EH (cell line): Measurements from ENCODE around the gene DDX1.

ENCODE experiments used
- DNase-seq: peaks from one replicate; pipeline ENCODE4 v3.0.0-alpha.2; 2015; ENCODE audit warnings: low read depth

The DDX1 gene

DNA sequence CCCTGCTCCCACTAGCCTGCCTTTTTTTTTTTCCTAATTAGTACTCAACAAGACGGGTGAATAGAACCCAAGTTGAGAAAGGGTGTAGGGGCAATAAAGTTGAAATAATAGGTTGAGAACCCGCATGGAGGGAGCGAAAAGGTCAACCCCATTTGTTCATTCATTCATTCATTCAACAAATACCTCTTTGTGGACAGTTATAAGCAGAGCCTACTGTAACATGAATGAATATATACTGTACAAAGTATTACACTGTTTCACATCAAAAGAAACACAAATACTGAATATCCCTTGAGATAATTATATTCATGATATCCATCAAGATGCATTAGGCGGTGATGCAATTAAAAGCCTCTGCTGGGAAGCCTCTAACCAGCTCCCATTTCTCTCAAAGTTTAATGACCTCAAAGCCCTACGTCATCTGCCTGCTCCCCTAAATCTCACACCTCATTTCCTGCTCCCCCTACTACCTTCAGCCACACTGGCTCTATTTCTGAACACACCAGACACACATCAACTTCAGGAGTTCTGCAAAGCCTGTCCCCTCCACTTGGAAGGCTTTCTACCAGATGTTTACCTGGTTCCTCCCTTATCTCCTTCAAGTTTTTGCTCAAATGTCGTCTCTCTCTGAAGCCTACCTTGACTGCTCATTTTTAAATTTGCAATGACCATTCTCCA is 29.2 kb upstream of the DDX1 start:
- DNase-seq = no peak

DNA sequence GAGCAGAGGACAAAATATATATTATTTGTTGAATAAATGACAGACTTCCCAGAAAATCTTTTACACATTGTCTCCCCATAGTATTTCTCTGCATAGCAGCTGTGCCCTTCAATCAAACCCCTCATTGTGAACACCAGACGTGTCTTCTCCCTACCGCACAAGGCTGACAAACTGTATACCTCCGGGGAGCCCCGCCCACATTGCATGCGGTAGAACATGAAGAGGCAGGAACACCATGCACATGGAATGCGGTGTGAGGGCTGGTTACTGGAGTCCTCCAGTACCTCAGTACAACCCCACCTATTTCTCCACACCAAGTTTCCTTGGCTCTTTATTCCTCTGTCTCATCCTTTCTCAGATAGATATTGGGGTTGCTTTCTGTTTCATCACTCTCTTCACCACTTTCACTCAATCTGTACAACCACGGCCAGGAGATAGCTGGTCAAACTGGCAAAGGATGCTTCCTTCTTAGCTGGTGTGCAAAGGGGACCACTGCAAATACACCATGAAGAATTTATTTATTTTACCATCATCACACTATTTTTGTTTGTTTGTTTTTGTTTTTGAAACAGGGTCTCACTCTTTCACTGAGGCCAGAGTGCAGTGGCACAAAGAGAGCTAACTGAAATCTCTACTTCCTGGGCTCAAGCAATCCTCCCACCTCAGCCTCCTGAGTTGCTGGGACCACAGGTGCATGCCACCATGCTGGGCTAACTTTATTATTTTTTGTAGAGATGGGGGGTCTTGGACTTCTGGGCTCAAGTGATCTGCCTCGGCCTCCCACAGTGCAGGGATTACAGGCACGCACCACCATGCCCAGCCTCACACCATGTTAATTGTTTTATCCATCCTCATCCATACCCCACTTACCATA is 28.2 kb upstream of the DDX1 start:
- no peak for DNase-seq

DNA sequence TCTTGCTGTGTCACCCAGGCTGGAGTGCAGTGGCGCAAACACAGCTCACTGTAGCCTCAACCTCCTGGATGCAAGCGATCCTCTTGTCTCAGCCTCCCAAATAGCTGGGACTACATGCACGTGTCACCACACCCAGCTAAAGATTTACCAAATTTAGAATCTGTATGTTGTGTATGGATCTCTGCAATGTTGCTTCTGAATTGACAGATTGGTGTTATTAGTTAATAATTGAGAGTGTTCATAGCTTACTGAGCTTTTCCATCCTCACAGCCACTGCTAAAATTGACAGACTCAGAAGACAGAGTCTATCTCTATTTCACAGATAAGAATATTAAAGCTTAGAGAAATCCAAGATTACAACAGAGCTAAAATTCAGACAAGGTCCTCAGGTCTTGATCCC is 26.3 kb upstream of the DDX1 start:
- DNase-seq = no peak

DNA sequence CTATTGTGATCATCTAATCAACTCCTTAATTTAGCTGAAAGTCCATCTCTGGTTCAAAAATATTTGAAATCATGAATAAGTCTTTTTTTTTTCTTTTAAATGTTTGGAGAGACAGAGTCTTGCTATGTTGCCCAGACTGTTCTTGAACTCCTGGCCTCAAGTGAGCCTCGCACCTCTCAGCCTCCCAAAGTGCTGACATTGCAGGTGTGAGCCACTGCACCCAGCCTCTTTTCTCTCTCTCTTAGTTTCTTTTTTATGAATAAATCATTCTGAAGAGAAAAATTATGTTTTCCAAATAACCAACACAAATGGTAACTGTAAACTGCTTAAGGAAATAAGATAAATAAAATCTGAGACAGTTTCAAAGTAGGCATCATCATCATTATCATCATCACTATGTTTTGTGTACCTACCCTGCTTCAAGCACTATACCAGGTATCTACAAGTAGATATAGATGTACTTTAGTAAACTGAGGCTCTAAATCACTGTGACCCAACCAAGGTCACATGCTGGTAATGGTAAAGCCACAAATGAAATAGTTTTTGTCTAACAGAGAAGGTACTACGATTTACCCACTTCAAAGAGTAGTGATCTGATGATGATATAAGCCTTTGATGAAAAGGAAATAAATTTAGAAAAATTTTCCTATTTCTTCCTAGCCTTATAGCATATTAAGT is 25.5 kb upstream of the DDX1 start:
- DNase-seq = no peak

DNA sequence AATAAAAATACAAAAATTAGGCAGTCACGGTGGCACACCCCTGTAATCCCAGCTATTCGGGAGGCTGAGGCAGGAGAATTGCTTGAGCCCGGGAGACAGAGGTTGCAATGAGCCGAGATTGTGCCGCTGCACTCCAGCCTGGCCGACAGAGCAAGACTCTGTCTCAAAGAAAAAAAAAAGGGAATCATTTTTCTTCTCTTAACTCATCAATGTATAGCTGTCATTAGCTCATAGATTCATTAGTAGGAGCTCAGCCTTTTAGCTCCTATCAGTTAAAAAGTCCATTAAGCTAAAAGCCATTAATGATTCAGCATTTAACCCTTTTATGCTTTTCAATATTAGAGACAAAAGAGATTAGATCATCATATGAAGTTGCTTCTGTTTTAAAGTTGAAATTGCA is 24.8 kb upstream of the DDX1 start:
- no peak for DNase-seq

DNA sequence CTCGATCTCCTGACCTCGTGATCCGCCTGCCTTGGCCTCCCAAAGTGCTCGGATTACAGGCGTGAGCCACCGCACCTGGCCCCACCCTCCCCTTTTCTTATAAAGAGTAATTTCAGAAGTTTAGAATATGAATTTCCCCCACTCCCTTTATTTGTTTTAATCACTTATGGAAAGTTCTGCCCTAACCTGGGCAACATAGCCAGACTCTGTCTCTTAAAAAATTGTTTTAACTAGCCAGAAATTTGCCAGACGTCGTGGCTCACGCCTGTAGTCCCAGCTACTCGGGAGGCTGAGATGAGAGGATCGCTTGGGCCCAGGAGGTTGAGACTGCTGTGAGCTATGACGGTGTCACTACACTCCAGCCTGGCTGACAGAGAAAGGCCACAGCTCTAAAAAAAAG is 22.8 kb upstream of the DDX1 start:
- DNase-seq = no peak

DNA sequence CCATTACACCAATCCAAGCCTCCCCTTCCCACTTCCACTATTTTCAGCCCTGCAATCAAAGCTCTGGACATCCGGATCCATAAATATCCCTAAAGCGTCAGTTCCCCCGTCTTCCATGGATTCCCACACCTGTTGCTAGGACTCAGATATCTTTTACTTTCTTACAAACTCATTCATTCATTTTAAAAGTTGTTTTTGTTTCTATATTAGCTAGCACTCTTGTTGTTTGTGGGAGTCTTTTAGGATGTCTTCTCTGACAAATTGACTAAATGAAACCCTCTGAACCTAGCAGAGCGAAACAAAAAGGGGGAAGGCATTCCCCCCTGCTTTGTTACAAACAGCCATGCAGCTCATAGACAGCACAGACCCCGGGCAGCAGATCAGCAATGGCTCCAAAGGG is 21.6 kb upstream of the DDX1 start:
- DNase-seq = no peak

DNA sequence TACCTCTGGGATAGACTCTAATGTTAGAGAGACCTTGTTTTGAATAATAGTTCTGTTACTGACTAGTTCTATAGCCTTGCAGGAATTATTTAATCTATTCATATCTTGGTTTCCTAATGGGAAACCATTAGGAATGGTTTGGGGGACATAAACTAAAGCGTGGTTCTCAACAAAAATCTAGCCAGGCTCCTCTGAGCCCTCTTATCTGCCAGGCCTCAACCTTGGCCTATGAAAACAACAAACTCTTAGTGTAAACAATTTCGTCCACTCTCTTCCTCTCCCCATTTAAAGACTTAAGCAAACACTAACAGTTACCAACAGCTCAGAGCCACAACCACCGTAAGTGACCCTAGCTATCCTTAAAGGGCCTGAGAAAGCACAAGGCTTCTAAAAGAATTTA is 19.9 kb upstream of the DDX1 start:
- no peak for DNase-seq

DNA sequence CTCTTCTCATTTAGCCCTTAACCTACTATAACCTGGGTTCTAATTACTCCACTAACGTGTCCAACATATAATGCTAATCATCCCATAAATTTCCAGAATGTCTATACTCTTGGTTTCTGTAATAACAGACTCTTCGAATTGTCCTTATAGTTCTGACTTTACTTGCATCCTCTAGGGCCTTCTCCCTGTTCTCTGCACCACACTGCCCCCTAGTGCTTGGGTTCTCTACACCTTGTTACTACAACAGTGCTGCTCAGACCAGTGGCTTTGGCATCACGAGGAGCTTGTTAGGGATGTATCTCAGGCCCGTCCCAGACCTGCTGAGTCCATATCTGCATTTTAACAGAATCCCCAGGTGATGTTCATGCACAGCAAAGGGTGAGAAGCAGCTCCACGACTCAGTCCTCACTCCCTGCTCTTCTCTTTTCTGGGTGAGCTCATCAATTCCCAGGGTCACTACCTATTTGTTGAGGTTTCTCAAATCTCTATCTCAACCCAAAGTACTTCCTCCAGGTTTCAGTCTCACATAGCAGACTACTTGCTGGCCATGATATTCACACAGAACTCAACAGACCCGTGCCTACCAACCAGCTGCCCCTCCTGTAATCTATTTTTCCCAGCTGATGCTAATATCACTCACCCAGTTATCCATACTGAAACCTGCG is 14.5 kb upstream of the DDX1 start:
- peak; percentile 81 for DNase-seq

DNA sequence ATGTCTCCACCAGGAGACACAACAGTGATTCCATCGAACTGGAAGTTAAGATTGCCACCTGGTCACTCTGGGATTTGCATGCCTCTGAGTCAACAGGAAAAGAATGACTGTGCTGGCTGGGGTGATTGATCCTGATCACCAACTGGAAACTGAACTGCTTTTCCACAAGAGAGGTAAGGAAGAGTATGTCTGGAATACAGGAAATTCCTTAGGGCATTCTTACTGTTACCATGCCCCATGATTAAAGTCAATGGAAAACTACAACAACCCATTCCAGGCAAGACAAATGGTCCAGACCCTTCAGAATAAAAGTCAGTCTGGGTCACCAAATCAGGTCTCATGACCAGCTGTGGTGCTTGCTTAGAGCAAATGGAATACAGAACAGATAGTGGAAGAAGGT is 12.0 kb upstream of the DDX1 start:
- DNase-seq = peak; percentile 7

DNA sequence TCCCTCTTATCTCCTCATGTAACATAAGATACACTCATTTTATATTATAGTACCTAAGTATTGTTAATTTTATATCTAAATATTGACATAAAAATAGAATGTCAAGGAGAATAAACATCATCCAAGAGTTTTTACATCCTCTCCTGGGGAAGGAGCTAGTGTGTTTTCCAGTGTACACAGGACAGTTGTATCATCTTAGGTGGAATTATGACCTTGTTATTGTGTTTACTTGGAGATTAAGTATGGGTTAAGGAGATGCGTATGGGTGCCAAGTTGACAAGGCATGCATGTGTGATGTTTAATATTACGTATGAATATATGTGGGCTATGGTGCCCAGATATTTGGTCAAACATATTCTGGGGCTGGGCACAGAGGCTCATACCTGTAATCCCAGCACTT is 11.2 kb upstream of the DDX1 start:
- no peak for DNase-seq

DNA sequence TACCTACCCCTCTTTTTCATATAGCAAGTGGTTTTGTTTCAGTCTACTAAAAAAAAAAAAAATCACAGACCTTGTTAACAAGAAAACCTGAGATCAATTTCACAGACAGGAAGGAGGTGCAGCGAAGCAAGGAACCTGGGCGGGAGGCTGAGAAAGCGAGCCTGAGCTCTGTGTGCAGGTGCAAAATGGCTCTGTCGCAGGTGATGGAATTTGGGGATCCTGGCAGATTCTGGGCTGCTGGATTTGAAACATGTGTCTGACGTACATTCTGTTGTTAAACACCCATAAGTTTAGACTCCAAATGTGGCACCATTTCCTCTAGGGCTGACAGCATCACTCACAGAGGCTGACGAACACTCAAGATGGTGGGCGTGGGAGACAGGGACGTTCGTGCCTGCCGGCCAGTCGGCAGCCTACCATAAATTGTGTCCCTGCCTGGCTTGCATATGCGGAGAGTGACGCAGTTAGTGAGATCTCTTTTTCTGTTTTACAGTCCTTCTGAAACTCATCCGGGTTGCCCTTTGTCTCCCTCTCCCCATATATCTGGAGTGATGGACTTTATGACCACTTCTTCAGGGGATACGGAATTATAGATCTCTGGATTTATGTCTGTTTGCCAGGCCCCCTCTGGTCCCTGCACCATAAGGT is 8.8 kb upstream of the DDX1 start:
- peak; percentile 9 for DNase-seq

DNA sequence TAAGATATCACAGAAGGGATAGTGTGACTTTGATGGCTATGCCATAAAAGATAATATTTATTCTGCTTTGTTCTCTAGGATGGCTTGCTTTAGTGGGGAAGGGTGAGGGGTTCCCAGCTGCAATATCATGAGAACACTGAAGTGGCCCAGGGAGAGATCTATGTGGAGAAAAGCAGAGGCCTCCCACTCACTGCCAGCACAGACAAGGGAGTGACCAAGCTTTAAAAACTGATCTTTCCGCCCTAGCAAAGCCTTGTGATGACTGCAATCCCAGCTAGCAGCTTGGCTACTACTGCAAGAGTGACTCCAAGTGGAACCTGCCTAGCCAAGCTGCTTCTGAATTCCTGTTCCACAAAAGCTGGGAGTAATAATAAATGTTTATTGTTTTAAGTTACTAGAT is 7.8 kb upstream of the DDX1 start:
- DNase-seq = no peak

DNA sequence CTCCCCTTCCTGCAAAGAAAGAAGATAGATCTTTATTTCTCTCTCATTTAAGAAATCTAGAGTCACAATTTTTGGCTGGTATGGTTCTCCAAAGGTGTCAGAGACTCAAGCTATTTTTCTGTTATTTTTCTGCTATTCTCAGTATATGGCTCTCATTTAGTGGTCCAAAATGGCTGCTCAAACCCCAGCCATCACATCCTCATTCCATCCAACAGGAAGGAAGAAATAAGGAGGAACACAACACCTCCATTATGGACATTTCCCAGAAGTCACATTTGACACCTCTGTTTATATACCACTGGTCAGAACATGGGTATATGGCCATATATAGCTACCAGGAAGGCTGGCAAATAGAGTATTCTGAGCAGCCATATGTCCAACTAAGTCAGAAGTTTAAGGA is 7.4 kb upstream of the DDX1 start:
- no peak for DNase-seq

DNA sequence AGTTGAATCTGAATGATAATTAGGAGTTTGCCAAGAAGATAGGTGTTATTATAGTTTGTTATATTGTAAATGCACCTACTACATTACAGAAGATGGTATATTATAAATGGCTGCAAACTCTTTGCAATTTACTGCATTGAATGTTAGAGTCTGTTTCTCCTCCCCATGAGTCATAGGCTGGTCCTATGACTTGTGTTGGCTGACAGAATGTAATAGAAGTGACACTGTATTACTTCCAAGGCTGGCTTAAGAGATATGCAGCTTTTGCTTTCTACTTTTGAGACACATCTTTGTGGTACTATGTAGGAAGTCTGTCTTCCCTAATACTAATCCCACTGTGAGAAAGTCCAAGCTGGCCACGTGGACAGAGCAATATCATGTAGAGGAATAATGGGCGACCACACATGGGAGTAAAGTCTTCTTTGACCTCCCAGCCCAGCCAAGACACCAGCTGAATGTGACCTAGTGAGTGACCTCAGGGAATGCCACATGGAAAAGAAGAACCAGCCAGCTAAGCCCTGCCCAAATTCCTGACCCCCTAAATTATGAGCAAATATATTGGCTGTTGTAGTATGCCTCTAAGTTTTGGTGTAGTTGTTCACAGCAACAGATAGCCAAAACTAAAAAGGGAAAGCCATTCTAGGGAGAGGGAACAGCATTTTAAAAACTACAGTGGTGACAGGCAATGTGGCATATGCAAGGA is 6.8 kb upstream of the DDX1 start:
- peak; percentile 23 for DNase-seq

DNA sequence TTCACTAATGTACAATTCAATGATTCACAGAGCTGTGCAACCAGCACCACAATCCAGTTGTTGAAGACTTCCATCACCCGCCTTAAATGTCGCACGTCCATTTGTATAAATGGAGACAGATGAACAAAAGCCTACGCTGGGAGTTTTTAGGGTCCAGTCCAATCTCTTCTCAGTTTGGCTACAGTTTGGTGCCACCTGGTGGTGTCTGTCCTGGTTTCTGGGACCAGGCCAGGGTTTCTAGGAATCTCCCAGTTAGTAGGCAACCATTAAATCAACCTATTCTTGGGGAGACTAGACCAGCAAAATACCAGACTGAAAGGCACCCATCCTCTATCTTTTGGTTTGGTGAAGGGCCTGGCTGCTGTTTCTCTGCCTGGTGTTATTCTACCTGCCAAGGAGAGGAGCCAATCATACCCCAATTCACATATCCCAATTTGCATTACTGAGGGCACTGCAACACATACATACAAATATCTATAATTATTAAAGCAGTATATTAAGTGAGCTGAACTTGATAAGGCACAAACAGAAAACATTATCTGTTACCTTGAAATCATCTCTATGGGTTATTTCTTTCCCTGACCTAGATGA is 3.2 kb upstream of the DDX1 start:
- peak; percentile 65 for DNase-seq

DNA sequence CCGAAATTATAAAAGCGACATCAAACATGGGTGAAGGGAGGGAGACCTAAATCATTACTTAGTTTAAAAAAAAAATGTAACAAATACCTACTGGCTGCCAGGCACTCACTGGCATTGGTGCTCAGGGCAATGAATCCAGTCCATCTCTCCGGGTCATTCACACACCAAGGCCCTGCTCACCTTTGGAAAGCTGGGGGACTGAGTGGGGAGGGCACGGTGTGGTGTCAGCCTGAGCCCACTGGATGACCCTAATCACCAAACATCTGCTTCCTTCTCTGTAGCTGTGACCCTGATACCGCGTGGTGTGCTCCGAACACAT is 336 bp upstream of the DDX1 start:
- no peak for DNase-seq

DNA sequence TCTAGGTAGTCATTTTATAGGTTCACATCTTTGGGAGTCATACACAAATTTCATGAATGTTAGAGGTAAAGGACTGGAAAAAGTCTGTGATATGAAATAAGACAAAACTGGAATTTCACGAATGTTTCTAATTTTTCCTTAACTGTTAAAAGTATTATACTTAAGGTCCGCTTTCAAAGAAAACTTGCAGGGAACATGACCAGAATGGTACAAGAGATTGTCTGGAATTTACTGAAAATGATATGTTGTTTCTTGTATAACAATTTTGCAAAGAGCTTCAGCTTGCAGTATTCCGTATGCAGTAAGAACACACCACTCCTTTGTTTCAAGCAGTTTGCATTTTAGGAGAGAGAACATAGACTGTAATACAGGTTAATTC is 1.6 kb downstream of the DDX1 start:
- no peak for DNase-seq

DNA sequence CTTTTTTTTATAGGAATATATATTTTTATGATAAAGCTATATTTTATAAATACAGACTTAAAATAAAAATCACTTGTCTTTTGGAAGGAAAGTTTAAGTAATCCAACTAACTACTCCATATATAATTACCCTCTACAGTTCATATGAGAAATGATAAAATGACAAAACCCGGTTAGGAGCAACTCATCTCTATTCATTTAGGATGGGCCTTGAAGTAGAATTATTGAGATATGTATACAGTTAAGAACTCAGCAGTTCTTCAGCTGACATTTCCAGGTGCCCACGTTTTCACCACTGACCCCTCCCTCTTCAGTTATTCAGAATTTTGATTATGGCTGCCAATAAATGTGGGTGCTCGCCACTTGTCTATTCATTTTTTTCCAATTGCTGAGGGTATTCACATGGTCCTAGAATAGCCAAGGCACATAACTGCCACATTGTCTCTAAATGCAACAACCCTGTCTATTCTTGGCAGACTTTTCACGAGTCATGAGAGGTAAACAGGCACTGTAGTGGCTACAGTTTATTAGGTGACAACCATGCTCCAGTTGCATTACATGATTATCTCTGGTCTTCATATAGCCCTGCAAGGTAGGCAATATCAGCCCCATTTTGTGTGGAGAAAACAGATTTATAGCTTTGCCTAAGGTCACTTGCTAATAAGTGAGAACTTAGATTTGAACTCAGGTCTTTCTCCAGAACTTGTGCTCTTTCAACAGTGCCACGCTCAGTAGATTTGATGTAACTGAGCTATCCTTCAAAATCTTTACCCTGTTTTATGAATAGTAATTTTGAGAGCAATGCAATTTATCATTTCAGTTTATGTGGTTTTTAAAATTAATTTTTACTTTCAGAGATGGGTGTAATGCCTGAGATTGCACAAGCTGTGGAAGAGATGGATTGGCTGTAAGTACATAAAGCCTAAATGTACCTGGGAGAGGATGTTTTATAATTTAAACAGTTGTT is 2.9 kb downstream of the DDX1 start:
- DNase-seq = no peak

DNA sequence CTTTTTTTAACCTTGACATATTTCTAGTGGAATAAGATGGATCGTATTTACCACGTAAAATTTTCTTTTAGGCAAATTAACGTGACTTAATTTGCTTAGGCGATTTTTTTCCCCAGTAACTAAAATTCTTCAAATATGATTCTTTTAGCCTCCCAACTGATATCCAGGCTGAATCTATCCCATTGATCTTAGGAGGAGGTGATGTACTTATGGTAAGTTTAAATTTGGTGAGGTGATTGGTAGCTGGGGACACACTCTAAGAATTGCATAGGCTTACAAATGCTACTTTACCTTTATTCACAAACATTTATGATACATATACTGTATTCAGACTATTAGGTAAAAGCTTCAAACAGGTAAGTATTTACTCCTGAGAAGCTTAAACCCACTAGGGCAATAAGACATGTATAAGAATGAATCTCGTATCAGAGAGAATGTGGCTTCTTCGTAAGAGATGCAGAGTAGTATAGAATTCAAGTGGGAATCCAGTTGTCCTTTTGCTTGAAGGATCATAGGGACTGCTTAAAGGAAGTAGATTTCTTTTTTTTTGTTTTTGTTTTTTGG is 3.8 kb downstream of the DDX1 start:
- DNase-seq = no peak
